CD4-positive, CD25-positive, alpha-beta regulatory T cell (primary cell): ENCODE measurements around the gene KRT86. TPM values are rescaled to one million over a fixed set of nuclear protein-coding genes. Genes with fewer than 3 reads are reported as not detected.

Experiments used
- ATAC-seq, 2 donors: fragments of 150-1000 bp; cut with Tn5 transposase; one replicate each; pipeline ENCODE4 v1.10.0; 2021; ENCODE audit warnings: low read depth in 2 of 2, moderate number of reproducible peaks in 2 of 2, moderate library complexity in 1 of 2
- DNase-seq, 3 donors: peaks; one replicate each; pipeline versions ENCODE4 v3.0.0 to v3.0.0-alpha.2; 2012 to 2022; ENCODE audit warnings: mixed read lengths in 1 of 3
- H3K27ac ChIP-seq: one replicate; pipeline ENCODE4 v1.7.0; 2013; ENCODE audit warnings: mild to moderate bottlenecking, low read length; ENCODE audit not compliant: insufficient read depth, poor library complexity, severe bottlenecking
- H3K27me3 ChIP-seq: one replicate; pipeline ENCODE4 v1.7.0; 2013; ENCODE audit warnings: low read length; ENCODE audit not compliant: control insufficient read depth, insufficient read depth
- H3K36me3 ChIP-seq: one replicate; pipeline ENCODE4 v1.7.0; 2013; ENCODE audit warnings: mild to moderate bottlenecking, low read length, moderate library complexity; ENCODE audit not compliant: control insufficient read depth, insufficient read depth
- H3K4me1 ChIP-seq: 2 replicates; pipeline ENCODE4 v1.7.0; 2013; ENCODE audit warnings: mild to moderate bottlenecking, low read length; ENCODE audit not compliant: insufficient read depth, control insufficient read depth, poor library complexity, severe bottlenecking
- H3K4me3 ChIP-seq: one replicate; pipeline ENCODE4 v1.7.0; 2013; ENCODE audit warnings: low read depth, mild to moderate bottlenecking, low read length, moderate library complexity
- H3K9me3 ChIP-seq, 2 experiments: 1 replicate in 1 of 2; 2 replicates in 1 of 2; pipeline ENCODE4 v1.7.0; 2013; ENCODE audit warnings: low read length in 2 of 2, mild to moderate bottlenecking in 1 of 2, moderate library complexity in 1 of 2; ENCODE audit not compliant: control insufficient read depth in 2 of 2
- H3K27ac Mint-ChIP-seq, 3 donors: one replicate each; pipeline ENCODE4 v1.8.0; 2020 to 2022; ENCODE audit warnings: mild to moderate bottlenecking in 3 of 3, mixed read lengths in 3 of 3, moderate library complexity in 2 of 3
- H3K27me3 Mint-ChIP-seq: one replicate; pipeline ENCODE4 v1.8.0; 2022; ENCODE audit warnings: mild to moderate bottlenecking, mixed read lengths
- H3K36me3 Mint-ChIP-seq: one replicate; pipeline ENCODE4 v1.8.0; 2020; ENCODE audit warnings: mixed read lengths
- H3K4me1 Mint-ChIP-seq, 4 donors: one replicate each; pipeline ENCODE4 v1.8.0; 2020 to 2022; ENCODE audit warnings: mixed read lengths in 4 of 4, mild to moderate bottlenecking in 1 of 4
- H3K4me3 Mint-ChIP-seq, 4 donors: one replicate each; pipeline ENCODE4 v1.8.0; 2020 to 2022; ENCODE audit warnings: mild to moderate bottlenecking in 4 of 4, mixed read lengths in 4 of 4, moderate library complexity in 3 of 4
- H3K9me3 Mint-ChIP-seq, 7 donors: one replicate each; pipeline ENCODE4 v1.8.0; 2020 to 2022; ENCODE audit warnings: mixed read lengths in 7 of 7, mild to moderate bottlenecking in 3 of 7, moderate library complexity in 2 of 7
- polyA plus RNA-seq, 4 donors: library from polyadenylated mRNA; unstranded; fragments of 300-500 nt; fragmentation: Illumina TruSeq; gene quantifications; one replicate each; pipeline ENCODE4 v1.2.3, GENCODE V29; 2021
- total RNA-seq: library from RNA; stranded (reverse); gene quantifications from one replicate; pipeline ENCODE4 v1.2.3, GENCODE V29; 2022

Gene KRT86
- total and polyA plus RNA-seq, 5 donors from 2014 or later: 0.10 TPM; not detected in 4

DNA sequence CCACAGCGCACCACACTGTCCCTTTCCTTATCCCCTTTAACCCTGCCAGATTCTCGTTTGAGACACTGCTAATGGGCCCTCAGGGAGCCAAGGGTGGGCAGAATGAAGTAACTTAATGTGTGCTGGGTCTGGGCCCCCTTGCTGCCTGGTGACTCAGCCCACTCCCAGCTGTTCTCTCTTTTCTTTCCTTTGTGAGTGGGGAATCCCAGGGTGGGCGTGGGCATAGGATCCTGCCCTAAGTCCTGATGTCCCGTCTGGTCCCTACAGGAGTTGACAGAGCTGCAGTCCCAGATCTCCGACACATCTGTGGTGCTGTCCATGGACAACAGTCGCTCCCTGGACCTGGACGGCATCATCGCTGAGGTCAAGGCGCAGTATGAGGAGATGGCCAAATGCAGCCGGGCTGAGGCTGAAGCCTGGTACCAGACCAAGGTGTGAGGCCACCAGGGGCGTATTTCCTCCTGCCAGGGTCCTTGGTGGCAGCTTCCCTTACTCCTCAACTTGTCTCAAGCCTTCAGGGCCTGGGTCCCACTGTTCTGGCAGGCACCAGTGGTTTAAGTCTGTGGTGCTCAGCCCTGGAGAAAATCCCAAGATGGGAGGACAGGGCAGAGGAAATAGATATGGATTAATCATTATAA lies 33.1 kb upstream of the KRT86 start:
- Mint-ChIP-seq H3K4me1 (peaks cover 0 to 15% (median 4%) of the 10 kb centered on the region in 4 donors), H3K9me3 (no peaks in the 10 kb centered on the region), H3K27ac (no peak overlapping the region), H3K36me3 (no peaks in the 10 kb centered on the region), H3K4me3 (no peak overlapping the region), H3K27me3 (peaks cover 4% of the 10 kb centered on the region)
- Histone ChIP-seq H3K27ac (no peak overlapping the region), H3K4me1 (peaks cover 7% of the 10 kb centered on the region), H3K27me3 (no peaks in the 10 kb centered on the region), H3K4me3 (no peak overlapping the region), H3K9me3 (no peaks in the 10 kb centered on the region), H3K36me3 (no peaks in the 10 kb centered on the region)
- DNase-seq: no peak
- ATAC-seq: no peak

DNA sequence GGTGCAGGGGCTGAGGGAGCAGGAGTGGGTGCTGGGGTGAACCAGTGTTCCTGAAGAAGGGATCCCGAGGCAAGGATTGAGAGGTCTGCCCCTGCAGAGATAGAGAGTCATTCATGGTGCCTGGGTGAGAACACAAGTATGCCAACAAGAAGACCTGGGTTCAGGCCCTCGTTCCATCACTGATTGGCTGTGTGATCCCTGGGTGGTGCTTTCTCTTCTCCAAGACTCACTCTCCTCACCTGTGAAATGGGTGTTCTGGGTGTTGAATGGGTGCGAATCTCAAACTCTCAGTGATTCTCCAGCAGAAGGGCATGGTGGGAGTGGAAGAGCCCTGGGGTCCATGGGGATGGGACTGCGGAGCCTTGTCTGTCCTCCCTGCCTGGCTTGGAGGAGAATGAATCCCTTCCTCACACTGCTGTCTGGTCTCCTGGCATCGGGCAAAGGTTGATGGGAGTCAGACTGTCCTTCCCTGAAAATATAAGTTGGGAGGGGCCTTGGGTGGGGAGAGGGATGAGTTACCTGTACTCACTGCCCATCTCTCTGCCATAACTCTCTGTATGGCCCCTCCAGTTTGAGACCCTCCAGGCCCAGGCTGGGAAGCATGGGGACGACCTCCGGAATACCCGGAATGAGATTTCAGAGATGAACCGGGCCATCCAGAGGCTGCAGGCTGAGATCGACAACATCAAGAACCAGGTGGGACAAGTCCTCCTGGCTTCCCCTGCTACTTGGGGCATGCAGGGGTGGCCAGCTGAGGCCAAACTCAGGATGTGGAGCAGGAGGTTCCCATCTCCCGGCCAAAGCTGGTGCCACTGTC lies 31.8 kb upstream of the KRT86 start:
- no peaks in the 10 kb centered on the region for H3K36me3 Mint-ChIP-seq
- no peak overlapping the region for H3K4me3 Mint-ChIP-seq
- H3K27ac Mint-ChIP-seq: no peak overlapping the region

DNA sequence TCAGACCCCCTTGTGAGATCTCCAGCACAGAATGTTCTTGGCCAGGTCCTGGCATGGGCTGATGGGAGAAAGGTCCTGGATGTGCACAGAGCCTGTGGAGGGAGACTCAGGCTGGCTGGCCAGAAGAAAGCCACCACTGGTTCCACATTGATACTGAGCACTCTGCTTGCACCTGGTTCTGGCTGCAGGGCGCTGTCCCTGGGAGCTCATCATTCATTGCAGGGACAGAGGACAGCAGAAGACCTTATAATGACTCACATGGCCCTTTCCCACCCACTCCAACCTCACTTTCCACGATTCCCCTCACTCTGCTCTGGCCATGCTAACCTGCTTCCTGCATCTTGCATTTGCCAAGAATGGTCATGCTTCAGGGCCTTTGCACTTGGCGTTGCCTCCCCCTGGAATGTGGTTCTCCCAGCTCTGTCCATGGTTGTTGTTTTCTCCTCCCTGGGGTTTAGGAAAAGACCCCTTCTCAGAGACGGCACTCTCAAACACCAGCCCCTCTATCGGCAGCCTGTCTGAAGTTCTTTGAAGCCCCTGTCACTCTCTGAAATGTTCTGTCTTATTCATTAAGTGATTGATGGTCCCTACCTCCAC lies 31.1 kb upstream of the KRT86 start:
- Histone ChIP-seq H3K27ac (no peak overlapping the region), H3K27me3 (no peaks in the 10 kb centered on the region), H3K4me3 (no peak overlapping the region), H3K9me3 (no peaks in the 10 kb centered on the region), H3K36me3 (no peaks in the 10 kb centered on the region), H3K4me1 (peaks cover 7% of the 10 kb centered on the region)
- Mint-ChIP-seq H3K9me3 (no peaks in the 10 kb centered on the region), H3K4me1 (peaks cover 0 to 15% (median 5%) of the 10 kb centered on the region in 4 donors), H3K36me3 (no peaks in the 10 kb centered on the region), H3K27ac (peak overlapping the region in 2 of 3 donors; percentile 76 to 96), H3K27me3 (no peaks in the 10 kb centered on the region), H3K4me3 (no peak overlapping the region)
- DNase-seq (no peak), ATAC-seq (no peak)

More for the DNA sequence above, 31.8 kb upstream of the KRT86 start:
- DNase-seq (no peak), ATAC-seq (no peak)
- H3K36me3 ChIP-seq: no peaks in the 10 kb centered on the region
- H3K27me3 ChIP-seq: no peaks in the 10 kb centered on the region
- H3K27me3 Mint-ChIP-seq: no peaks in the 10 kb centered on the region
- no peaks in the 10 kb centered on the region for H3K9me3 Mint-ChIP-seq
- no peak overlapping the region for H3K27ac ChIP-seq
- peaks cover 7% of the 10 kb centered on the region for H3K4me1 ChIP-seq
- peaks cover 0 to 15% (median 5%) of the 10 kb centered on the region in 4 donors for H3K4me1 Mint-ChIP-seq
- no peak overlapping the region for H3K4me3 ChIP-seq
- H3K9me3 ChIP-seq: no peaks in the 10 kb centered on the region

DNA sequence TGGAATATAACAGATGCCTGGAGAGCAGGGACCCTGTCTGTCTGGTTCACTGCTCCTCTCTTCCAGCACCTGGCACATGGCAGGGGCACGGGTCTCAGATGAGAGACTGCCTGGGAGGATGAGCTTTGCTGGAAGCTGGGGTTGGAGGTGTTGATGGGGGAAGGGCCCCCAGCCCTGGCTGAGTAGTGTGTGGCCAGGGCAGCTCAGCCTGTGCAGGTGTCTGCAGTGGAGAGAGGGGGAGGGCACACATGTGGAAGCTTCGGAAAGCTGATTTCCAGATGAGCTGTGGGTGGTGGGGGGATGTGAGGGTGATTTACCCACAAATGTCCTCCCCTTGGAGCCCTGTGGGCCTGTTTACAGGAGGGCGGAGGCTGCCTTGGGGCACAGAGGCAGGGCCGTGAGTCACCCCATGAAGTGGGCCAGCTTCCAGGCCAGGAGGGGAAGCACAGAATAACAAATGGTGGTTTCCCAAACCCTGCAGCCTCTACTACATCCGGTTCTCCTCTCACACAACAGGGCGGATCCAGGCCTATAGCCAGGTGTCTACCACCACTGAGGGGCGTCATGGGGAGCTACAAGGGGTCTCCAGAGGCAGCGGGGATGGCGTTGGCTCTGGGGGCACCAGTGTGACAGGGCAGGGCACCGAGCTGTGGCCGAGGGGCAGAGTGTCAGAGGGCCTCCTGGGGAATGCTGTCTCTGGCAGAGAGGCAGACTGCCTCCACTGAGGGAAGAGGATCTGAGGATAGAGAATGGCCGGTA lies 30.4 kb upstream of the KRT86 start:
- Mint-ChIP-seq H3K27me3 (no peaks in the 10 kb centered on the region), H3K36me3 (no peaks in the 10 kb centered on the region), H3K9me3 (no peaks in the 10 kb centered on the region), H3K4me1 (peaks cover 0 to 15% (median 5%) of the 10 kb centered on the region in 4 donors), H3K27ac (peak overlapping the region; percentile 71 to 96 (median 76)), H3K4me3 (no peak overlapping the region)
- no peak overlapping the region for H3K27ac ChIP-seq
- no peaks in the 10 kb centered on the region for H3K9me3 ChIP-seq
- H3K4me1 ChIP-seq: peaks cover 7% of the 10 kb centered on the region
- no peaks in the 10 kb centered on the region for H3K36me3 ChIP-seq
- DNase-seq (peak in 1 of 3 donors; percentile 69), ATAC-seq (peak; percentile 80)
- no peaks in the 10 kb centered on the region for H3K27me3 ChIP-seq
- no peak overlapping the region for H3K4me3 ChIP-seq

DNA sequence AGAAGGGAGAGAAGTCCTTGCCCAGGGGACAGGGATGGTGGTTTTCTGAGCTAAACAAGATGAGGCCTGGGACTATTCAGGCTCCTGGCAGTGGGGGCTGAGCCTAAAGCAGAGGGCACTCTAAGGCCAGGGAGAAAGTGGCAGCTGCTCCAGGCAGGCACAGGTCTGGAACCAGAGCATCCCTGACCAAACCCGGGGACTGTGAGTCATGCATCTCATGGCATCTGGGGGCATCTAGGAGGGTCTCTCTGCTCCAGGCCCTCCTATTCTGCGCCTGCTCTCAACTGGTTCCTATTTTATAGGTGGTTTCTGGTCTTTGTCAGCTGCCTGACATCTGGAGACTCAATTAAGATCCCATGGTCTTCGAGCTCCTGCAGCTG lies 29.8 kb upstream of the KRT86 start:
- no peak overlapping the region for H3K4me3 Mint-ChIP-seq
- H3K4me1 Mint-ChIP-seq: peaks cover 0 to 18% (median 5%) of the 10 kb centered on the region in 4 donors
- H3K4me3 ChIP-seq: no peak overlapping the region

DNA sequence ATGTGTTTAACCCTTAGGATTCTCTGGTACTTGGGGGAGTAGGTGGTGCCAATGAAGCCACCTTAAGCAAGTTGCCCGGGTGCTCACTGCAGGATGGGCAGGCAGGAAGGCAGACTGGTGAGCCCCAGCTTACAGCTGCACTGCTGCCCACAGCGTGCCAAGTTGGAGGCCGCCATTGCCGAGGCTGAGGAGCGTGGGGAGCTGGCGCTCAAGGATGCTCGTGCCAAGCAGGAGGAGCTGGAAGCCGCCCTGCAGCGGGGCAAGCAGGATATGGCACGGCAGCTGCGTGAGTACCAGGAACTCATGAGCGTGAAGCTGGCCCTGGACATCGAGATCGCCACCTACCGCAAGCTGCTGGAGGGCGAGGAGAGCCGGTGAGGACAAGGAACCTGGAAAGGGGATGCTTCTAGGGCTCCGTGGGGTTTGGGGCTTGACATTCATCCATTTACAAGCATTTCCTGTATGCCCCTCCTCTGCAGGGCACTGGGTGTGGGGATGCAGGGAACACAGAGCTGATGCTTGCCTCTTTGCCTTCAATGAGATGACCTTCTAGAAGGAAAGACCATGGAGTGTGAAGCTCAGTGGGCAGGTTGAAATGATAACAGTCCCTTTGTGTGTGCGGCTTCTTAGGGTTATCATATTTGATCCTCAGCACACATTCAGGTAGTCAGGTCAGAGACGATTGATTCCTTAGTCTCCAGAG lies 29.0 kb upstream of the KRT86 start:
- DNase-seq (no peak), ATAC-seq (no peak)
- Mint-ChIP-seq H3K36me3 (peaks cover 4% of the 10 kb centered on the region), H3K4me1 (peaks cover 0 to 23% (median 6%) of the 10 kb centered on the region in 4 donors), H3K27ac (no peak overlapping the region), H3K27me3 (peaks cover 5% of the 10 kb centered on the region), H3K9me3 (no peaks in the 10 kb centered on the region), H3K4me3 (no peak overlapping the region)
- no peak overlapping the region for H3K4me3 ChIP-seq
- H3K27ac ChIP-seq: no peak overlapping the region
- no peaks in the 10 kb centered on the region for H3K9me3 ChIP-seq
- peaks cover 7% of the 10 kb centered on the region for H3K4me1 ChIP-seq
- H3K36me3 ChIP-seq: no peaks in the 10 kb centered on the region
- H3K27me3 ChIP-seq: no peaks in the 10 kb centered on the region

More for the DNA sequence above, 29.8 kb upstream of the KRT86 start:
- Histone ChIP-seq H3K27me3 (no peaks in the 10 kb centered on the region), H3K9me3 (no peaks in the 10 kb centered on the region), H3K36me3 (no peaks in the 10 kb centered on the region), H3K4me1 (peaks cover 7% of the 10 kb centered on the region), H3K27ac (no peak overlapping the region)
- peak overlapping the region in 2 of 3 donors; percentile 76 to 96 for H3K27ac Mint-ChIP-seq
- DNase-seq: no peak
- no peaks in the 10 kb centered on the region for H3K9me3 Mint-ChIP-seq
- ATAC-seq: no peak
- H3K27me3 Mint-ChIP-seq: peaks cover 2% of the 10 kb centered on the region
- no peaks in the 10 kb centered on the region for H3K36me3 Mint-ChIP-seq

DNA sequence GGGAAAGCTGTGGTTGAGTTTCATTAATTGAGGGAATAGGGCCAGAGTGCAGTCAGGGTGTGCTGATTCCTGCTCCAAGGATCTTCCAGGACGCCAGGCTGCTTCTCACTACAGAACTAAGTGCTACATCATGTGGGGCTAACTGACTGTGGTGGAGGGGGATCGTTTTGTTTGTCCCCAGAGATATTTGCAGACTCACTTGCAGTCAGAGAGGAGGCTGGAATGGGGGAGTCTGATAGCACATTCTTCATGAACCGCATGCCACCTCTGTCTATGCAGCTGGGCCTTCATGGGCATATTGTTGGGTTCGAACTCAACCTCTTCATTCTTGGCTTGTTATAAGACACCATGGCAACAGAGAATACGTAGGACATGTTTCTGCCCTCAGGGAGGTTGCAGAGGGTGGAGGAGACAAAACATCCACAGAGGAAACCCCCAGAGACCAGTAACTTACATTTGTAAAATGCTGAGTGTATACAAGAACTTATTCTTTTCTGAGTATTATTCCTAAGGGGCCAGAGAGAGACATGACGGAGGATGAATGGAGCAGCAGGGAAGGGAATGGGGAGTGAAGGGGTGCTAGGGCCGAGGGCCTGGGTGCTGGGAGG lies 28.4 kb upstream of the KRT86 start:
- peaks cover 7% of the 10 kb centered on the region for H3K4me1 ChIP-seq
- peaks cover 5% of the 10 kb centered on the region for H3K27me3 Mint-ChIP-seq
- DNase-seq: no peak
- H3K9me3 Mint-ChIP-seq: no peaks in the 10 kb centered on the region
- peaks cover 4% of the 10 kb centered on the region for H3K36me3 Mint-ChIP-seq
- peak overlapping the region in 1 of 3 donors; percentile 44 for H3K27ac Mint-ChIP-seq
- no peak overlapping the region for H3K4me3 ChIP-seq
- H3K4me3 Mint-ChIP-seq: no peak overlapping the region
- H3K27ac ChIP-seq: no peak overlapping the region
- H3K4me1 Mint-ChIP-seq: peaks cover 0 to 24% (median 6%) of the 10 kb centered on the region in 4 donors
- H3K27me3 ChIP-seq: no peaks in the 10 kb centered on the region
- no peaks in the 10 kb centered on the region for H3K36me3 ChIP-seq
- no peaks in the 10 kb centered on the region for H3K9me3 ChIP-seq
- no peak for ATAC-seq
